ENCODE measurements around the gene UTF1.

The UTF1 gene

GRCh38 chr10:133195096-133195495, 34.9 kb upstream of the UTF1 start:
- Histone ChIP-seq H3K9ac (ENCODE audit: low read length) (no peak overlapping the region), H4K5ac (ENCODE audit: low read length) (no peak overlapping the region), H2BK120ac (ENCODE audit: low read depth, low read length) (no peak overlapping the region), H2BK15ac (replicated peaks; ENCODE audit: low read depth) (no peak overlapping the region), H2BK5ac (ENCODE audit: low read length) (no peak overlapping the region), H3K4me2 (ENCODE audit: low read length) (no peak overlapping the region), H3K79me1 (ENCODE audit: low read length) (no peaks in the 10 kb centered on the region), H3K56ac (ENCODE audit: low read length) (no peak overlapping the region), H3K4me3 (ENCODE audit: low read length) (no peak overlapping the region), H4K8ac (ENCODE audit: low read depth, low read length) (no peak overlapping the region), H3K4ac (ENCODE audit: low read depth, low read length) (no peak overlapping the region), H3K23ac (ENCODE audit: low read length) (no peak overlapping the region), H2AK5ac (ENCODE audit: low read length) (no peak overlapping the region), H3K27me3 (ENCODE audit: insufficient read depth, low read length, poor library complexity) (no peaks in the 10 kb centered on the region), H3K18ac (ENCODE audit: low read length) (no peak overlapping the region), H3K36me3 (ENCODE audit: control insufficient read depth, insufficient read depth, low read length) (no peaks in the 10 kb centered on the region), H3K79me2 (ENCODE audit: control insufficient read depth, insufficient read depth, low read length) (no peaks in the 10 kb centered on the region), H3K4me1 (ENCODE audit: control insufficient read depth, low read depth, low read length) (no peaks in the 10 kb centered on the region), H3K27ac (ENCODE audit: low read depth, low read length) (no peak overlapping the region)
- DNase-seq, result no peak
- no CpG with 5 or more reads among the region's 19 CpGs for WGBS (ENCODE audit: extremely low coverage, insufficient coverage, low lambda C conversion rate)

- no peak overlapping the region for H4K5ac ChIP-seq (ENCODE audit: low read length)
- no peak overlapping the region for H2AK5ac ChIP-seq (ENCODE audit: low read length)
- H3K56ac ChIP-seq (ENCODE audit: low read length), result no peak overlapping the region
- no peak overlapping the region for H3K4me3 ChIP-seq (ENCODE audit: low read length)
- no peak overlapping the region for H2BK120ac ChIP-seq (ENCODE audit: low read depth, low read length)
- no peak overlapping the region for H2BK15ac ChIP-seq (replicated peaks; ENCODE audit: low read depth)
- H3K4me2 ChIP-seq (ENCODE audit: low read length), result no peak overlapping the region
- H3K4me1 ChIP-seq (ENCODE audit: control insufficient read depth, low read depth, low read length), result no peaks in the 10 kb centered on the region
- no peaks in the 10 kb centered on the region for H3K79me1 ChIP-seq (ENCODE audit: low read length)
- WGBS (ENCODE audit: extremely low coverage, insufficient coverage, low lambda C conversion rate), result no CpG with 5 or more reads among the region's 23 CpGs
- H3K27me3 ChIP-seq (ENCODE audit: insufficient read depth, low read length, poor library complexity), result no peaks in the 10 kb centered on the region
- H3K36me3 ChIP-seq (ENCODE audit: control insufficient read depth, insufficient read depth, low read length), result no peaks in the 10 kb centered on the region
- H3K9ac ChIP-seq (ENCODE audit: low read length), result no peak overlapping the region
- no peak overlapping the region for H3K23ac ChIP-seq (ENCODE audit: low read length)
- no peak overlapping the region for H3K27ac ChIP-seq (ENCODE audit: low read depth, low read length)
- no peak overlapping the region for H2BK5ac ChIP-seq (ENCODE audit: low read length)
- no peak overlapping the region for H4K8ac ChIP-seq (ENCODE audit: low read depth, low read length)
- no peaks in the 10 kb centered on the region for H3K79me2 ChIP-seq (ENCODE audit: control insufficient read depth, insufficient read depth, low read length)
- no peak overlapping the region for H3K4ac ChIP-seq (ENCODE audit: low read depth, low read length)
- H3K18ac ChIP-seq (ENCODE audit: low read length), result no peak overlapping the region
- no peak for DNase-seq
Measured at GRCh38 chr10:133195611-133196010, 34.4 kb upstream of the UTF1 start.

GRCh38 chr10:133196221-133196915, 33.6 kb upstream of the UTF1 start:
- no peak overlapping the region for H2AK5ac ChIP-seq (ENCODE audit: low read length)
- WGBS (ENCODE audit: extremely low coverage, insufficient coverage, low lambda C conversion rate), result no CpG with 5 or more reads among the region's 24 CpGs

GRCh38 chr10:133196936-133197758, 32.9 kb upstream of the UTF1 start:
- no peak overlapping the region for H2AK5ac ChIP-seq (ENCODE audit: low read length)
- DNase-seq, result no peak
- H3K4me2 ChIP-seq (ENCODE audit: low read length), result no peak overlapping the region
- no peak overlapping the region for H3K4ac ChIP-seq (ENCODE audit: low read depth, low read length)
- no peak overlapping the region for H2BK15ac ChIP-seq (replicated peaks; ENCODE audit: low read depth)
- H3K4me3 ChIP-seq (ENCODE audit: low read length), result no peak overlapping the region
- no peaks in the 10 kb centered on the region for H3K79me2 ChIP-seq (ENCODE audit: control insufficient read depth, insufficient read depth, low read length)
- H3K18ac ChIP-seq (ENCODE audit: low read length), result no peak overlapping the region
- no peak overlapping the region for H3K56ac ChIP-seq (ENCODE audit: low read length)
- WGBS (ENCODE audit: extremely low coverage, insufficient coverage, low lambda C conversion rate), result no CpG with 5 or more reads among the region's 40 CpGs
- no peak overlapping the region for H4K5ac ChIP-seq (ENCODE audit: low read length)
- no peak overlapping the region for H2BK120ac ChIP-seq (ENCODE audit: low read depth, low read length)
- H2BK5ac ChIP-seq (ENCODE audit: low read length), result no peak overlapping the region
- H3K36me3 ChIP-seq (ENCODE audit: control insufficient read depth, insufficient read depth, low read length), result no peaks in the 10 kb centered on the region
- H3K9ac ChIP-seq (ENCODE audit: low read length), result no peak overlapping the region
- no peaks in the 10 kb centered on the region for H3K27me3 ChIP-seq (ENCODE audit: insufficient read depth, low read length, poor library complexity)
- no peaks in the 10 kb centered on the region for H3K4me1 ChIP-seq (ENCODE audit: control insufficient read depth, low read depth, low read length)
- H4K8ac ChIP-seq (ENCODE audit: low read depth, low read length), result no peak overlapping the region
- H3K79me1 ChIP-seq (ENCODE audit: low read length), result no peaks in the 10 kb centered on the region
- no peak overlapping the region for H3K27ac ChIP-seq (ENCODE audit: low read depth, low read length)
- no peak overlapping the region for H3K23ac ChIP-seq (ENCODE audit: low read length)

More at GRCh38 chr10:133196221-133196915, 33.6 kb upstream of the UTF1 start:
- H3K4ac ChIP-seq (ENCODE audit: low read depth, low read length), result no peak overlapping the region
- H3K4me2 ChIP-seq (ENCODE audit: low read length), result no peak overlapping the region
- no peak overlapping the region for H4K8ac ChIP-seq (ENCODE audit: low read depth, low read length)
- no peaks in the 10 kb centered on the region for H3K79me2 ChIP-seq (ENCODE audit: control insufficient read depth, insufficient read depth, low read length)
- H3K56ac ChIP-seq (ENCODE audit: low read length), result no peak overlapping the region
- no peak overlapping the region for H2BK120ac ChIP-seq (ENCODE audit: low read depth, low read length)
- H3K36me3 ChIP-seq (ENCODE audit: control insufficient read depth, insufficient read depth, low read length), result no peaks in the 10 kb centered on the region
- no peak overlapping the region for H3K4me3 ChIP-seq (ENCODE audit: low read length)
- no peaks in the 10 kb centered on the region for H3K79me1 ChIP-seq (ENCODE audit: low read length)
- no peak overlapping the region for H3K18ac ChIP-seq (ENCODE audit: low read length)
- no peak overlapping the region for H3K9ac ChIP-seq (ENCODE audit: low read length)
- H2BK5ac ChIP-seq (ENCODE audit: low read length), result no peak overlapping the region
- H3K27ac ChIP-seq (ENCODE audit: low read depth, low read length), result no peak overlapping the region
- no peak overlapping the region for H4K5ac ChIP-seq (ENCODE audit: low read length)
- no peak for DNase-seq
- no peak overlapping the region for H2BK15ac ChIP-seq (replicated peaks; ENCODE audit: low read depth)
- no peak overlapping the region for H3K23ac ChIP-seq (ENCODE audit: low read length)
- no peaks in the 10 kb centered on the region for H3K27me3 ChIP-seq (ENCODE audit: insufficient read depth, low read length, poor library complexity)
- no peaks in the 10 kb centered on the region for H3K4me1 ChIP-seq (ENCODE audit: control insufficient read depth, low read depth, low read length)

- no peak overlapping the region for H3K4ac ChIP-seq (ENCODE audit: low read depth, low read length)
- DNase-seq, result no peak
- WGBS (ENCODE audit: extremely low coverage, insufficient coverage, low lambda C conversion rate), result no CpG with 5 or more reads among the region's 9 CpGs
- H3K9ac ChIP-seq (ENCODE audit: low read length), result no peak overlapping the region
- no peak overlapping the region for H3K18ac ChIP-seq (ENCODE audit: low read length)
- H3K4me3 ChIP-seq (ENCODE audit: low read length), result no peak overlapping the region
- H4K8ac ChIP-seq (ENCODE audit: low read depth, low read length), result no peak overlapping the region
- H3K27ac ChIP-seq (ENCODE audit: low read depth, low read length), result no peak overlapping the region
- no peaks in the 10 kb centered on the region for H3K79me1 ChIP-seq (ENCODE audit: low read length)
- no peaks in the 10 kb centered on the region for H3K79me2 ChIP-seq (ENCODE audit: control insufficient read depth, insufficient read depth, low read length)
- H2BK15ac ChIP-seq (replicated peaks; ENCODE audit: low read depth), result no peak overlapping the region
- H4K5ac ChIP-seq (ENCODE audit: low read length), result no peak overlapping the region
- H3K23ac ChIP-seq (ENCODE audit: low read length), result no peak overlapping the region
- no peak overlapping the region for H2AK5ac ChIP-seq (ENCODE audit: low read length)
- no peak overlapping the region for H2BK120ac ChIP-seq (ENCODE audit: low read depth, low read length)
- H3K4me2 ChIP-seq (ENCODE audit: low read length), result no peak overlapping the region
- no peak overlapping the region for H3K56ac ChIP-seq (ENCODE audit: low read length)
- no peaks in the 10 kb centered on the region for H3K36me3 ChIP-seq (ENCODE audit: control insufficient read depth, insufficient read depth, low read length)
- H3K4me1 ChIP-seq (ENCODE audit: control insufficient read depth, low read depth, low read length), result no peaks in the 10 kb centered on the region
- H3K27me3 ChIP-seq (ENCODE audit: insufficient read depth, low read length, poor library complexity), result no peaks in the 10 kb centered on the region
- H2BK5ac ChIP-seq (ENCODE audit: low read length), result no peak overlapping the region
Measured at GRCh38 chr10:133197786-133198185, 32.2 kb upstream of the UTF1 start.

All from mesendoderm (in vitro differentiated cells).